Ovary (tissue), 9 donors: ENCODE measurements around the gene MAGEB1. TPM values are rescaled to one million over a fixed set of nuclear protein-coding genes. Genes with fewer than 3 reads are reported as not detected.

Experiments used
- DNase-seq, 5 donors: peaks; one replicate each; pipeline ENCODE4 v3.0.0-alpha.2; 2019 to 2020
- H3K27ac ChIP-seq, 2 donors: fragments of 200-600 bp; one replicate each; pipeline versions ENCODE4 v1.5.1 to v1.8.0; 2019 to 2022
- H3K27me3 ChIP-seq: fragments of 200-600 bp; one replicate; pipeline ENCODE4 v1.8.0; 2022
- H3K36me3 ChIP-seq: fragments of 200-600 bp; sonication (generic); one replicate; pipeline ENCODE4 v1.5.1; 2019
- H3K4me1 ChIP-seq: one replicate; pipeline ENCODE4 v1.8.1; 2013; ENCODE audit warnings: mild to moderate bottlenecking, moderate library complexity; ENCODE audit not compliant: insufficient read depth
- H3K4me3 ChIP-seq: fragments of 200-600 bp; sonication (generic); one replicate; pipeline ENCODE4 v1.5.1; 2017
- H3K9me3 ChIP-seq, 2 donors: fragments of 200-600 bp in 1 of 2; sonication (generic) in 1 of 2; one replicate each; pipeline versions ENCODE4 v1.5.1 to v1.8.1; 2013 to 2019; ENCODE audit warnings: mild to moderate bottlenecking in 1 of 2, moderate library complexity in 1 of 2
- CTCF ChIP-seq, 3 donors: fragments of 450-650 bp in 2 of 3; fragments of 200-600 bp in 1 of 3; IDR thresholded peaks; one replicate each; pipeline versions ENCODE4 v1.5.1 to v1.8.0; 2016 to 2022; ENCODE audit warnings: antibody characterized with exemption in 3 of 3, mild to moderate bottlenecking in 1 of 3
- EP300 ChIP-seq: sonication (generic); formaldehyde crosslinking; IDR thresholded peaks from one replicate; pipeline ENCODE4 v1.6.1; 2017; ENCODE audit warnings: antibody characterized with exemption
- POLR2A ChIP-seq: fragments of 450-650 bp; IDR thresholded peaks from one replicate; pipeline ENCODE4 v1.6.1; 2017; ENCODE audit warnings: antibody characterized with exemption, mild to moderate bottlenecking, moderate library complexity
- WGBS, 3 donors: extraction: QIAGEN DNeasy Blood & Tissue Kit in 1 of 3; methylation state at CpG; one replicate each; pipeline versions ENCODE4 v1.1.5 to v1.1.7; 2013 to 2017; 5-methylcytosine and 5-hydroxymethylcytosine counted together
- intact Hi-C, 4 donors: fragments of 100-400 bp; cut with DNase I; formaldehyde crosslinking; loops; one replicate each; pipeline versions ENCODE4 v1.11.0 to v1.15.1; 2022 to 2023
- polyA plus RNA-seq, 2 donors: library from polyadenylated mRNA; stranded (reverse); fragments of 200-250 nt in 1 of 2; fragments of 350-450 nt in 1 of 2; fragmentation: Illumina TruSeq in 1 of 2; extraction: RNeasy Lipid Tissue Mini Kit (QIAGEN cat#74804) in 1 of 2; gene quantifications; one replicate each; pipeline ENCODE4 v1.2.3, GENCODE V29; 2013 to 2014
- total RNA-seq, 7 donors: library from RNA; depleted of rRNA in 2 of 7; stranded (reverse); fragments of >200 nt in 2 of 7; fragmentation: NEBNext Ultra II Directional in 3 of 7; extraction: Animal tissue kit (Norgen Biotek cat#: 25700) in 3 of 7; gene quantifications; one replicate each; pipeline versions ENCODE4 v1.1.0 to v1.2.4, GENCODE V29; 2016 to 2023
- donor health status: DM: no; HTN: no; CAD: no; lungs with moderate emphysema.
- donor health status: DM: no; HTN: no; CAD: no.
- donor health status: Bipolar disorder and iron deficiency.
- donor health status: DM: yes; HTN: yes; CAD: no.
- donor health status: DM: no; HTN: no; CAD: no.
- donor health status: DM: yes; HTN: yes; CAD: no.

The MAGEB1 gene
- total and polyA plus RNA-seq, 9 donors = 0.07 TPM; not detected in 8

GRCh38 chrX:30278365-30278764 is 31.4 kb downstream of the MAGEB1 start:
- H3K9me3 ChIP-seq = no peaks in the 10 kb centered on the region
- TF ChIP-seq EP300 (no peak), POLR2A (no peak), CTCF (IDR thresholded peaks at IDR 0.05) (no peak)
- peak in 2 of 5 donors; percentile 16 to 24 for DNase-seq
- 13 to 58% (median 44%) methylated on average over 1 of the region's 1 CpG for WGBS, 3 donors
- no peaks in the 10 kb centered on the region for H3K36me3 ChIP-seq
- intact Hi-C loops = loop anchor here in 1 of 4 donors (10.0 kb wide), 1 partner anchor 226 kb away; no protein-coding TSS in a partner anchor
- no peak overlapping the region for H3K27ac ChIP-seq
- H3K4me3 ChIP-seq = no peak overlapping the region
- no peaks in the 10 kb centered on the region for H3K27me3 ChIP-seq
- no peaks in the 10 kb centered on the region for H3K4me1 ChIP-seq

- TF ChIP-seq EP300 (no peak), POLR2A (no peak), CTCF (IDR thresholded peaks at IDR 0.05) (no peak)
- Histone ChIP-seq H3K4me1 (no peaks in the 10 kb centered on the region), H3K36me3 (no peaks in the 10 kb centered on the region), H3K27me3 (no peaks in the 10 kb centered on the region), H3K9me3 (no peaks in the 10 kb centered on the region), H3K4me3 (no peak overlapping the region), H3K27ac (no peak overlapping the region)
- 93 to 97% (median 96%) methylated on average over 1 of the region's 1 CpG for WGBS, 3 donors
- no peak for DNase-seq
- intact Hi-C loops = no loop called here
Observed at GRCh38 chrX:30280428-30280827, 33.5 kb downstream of the MAGEB1 start.

GRCh38 chrX:30282527-30282926 is 35.6 kb downstream of the MAGEB1 start:
- Histone ChIP-seq H3K4me3 (no peak overlapping the region), H3K4me1 (no peaks in the 10 kb centered on the region), H3K27me3 (no peaks in the 10 kb centered on the region), H3K27ac (no peak overlapping the region), H3K36me3 (no peaks in the 10 kb centered on the region), H3K9me3 (no peaks in the 10 kb centered on the region)
- TF ChIP-seq CTCF (IDR thresholded peaks at IDR 0.05) (no peak), POLR2A (no peak), EP300 (no peak)
- no peak for DNase-seq
- intact Hi-C loops = no loop called here

- no peaks in the 10 kb centered on the region for H3K4me1 ChIP-seq
- no peak overlapping the region for H3K27ac ChIP-seq
- 46 to 68% (median 54%) methylated on average over 3 of the region's 3 CpGs for WGBS, 3 donors
- intact Hi-C loops = no loop called here
- H3K9me3 ChIP-seq = no peaks in the 10 kb centered on the region
- TF ChIP-seq EP300 (no peak), POLR2A (no peak), CTCF (IDR thresholded peaks at IDR 0.05) (no peak)
- no peaks in the 10 kb centered on the region for H3K27me3 ChIP-seq
- no peak overlapping the region for H3K4me3 ChIP-seq
- no peaks in the 10 kb centered on the region for H3K36me3 ChIP-seq
- DNase-seq = no peak
Observed at GRCh38 chrX:30283456-30284200, 36.7 kb downstream of the MAGEB1 start.
